OCI-LY1 (cell line): Measurements from ENCODE around the gene DNAJB11.

Source experiments
- CTCF ChIP-seq: fragments of 200-600 bp; sonication (generic), shearing (Covaris generic); IDR thresholded peaks from 2 replicates; pipeline ENCODE4 v1.5.1; 2017; ENCODE audit warnings: mild to moderate bottlenecking, antibody characterized with exemption, low read length, moderate library complexity, mixed read lengths
- EZH2 ChIP-seq: fragments of 200-600 bp; sonication (generic), shearing (Covaris generic); IDR thresholded peaks from 2 replicates; pipeline ENCODE4 v1.8.0; 2017; ENCODE audit warnings: borderline replicate concordance, mixed run types, mild to moderate bottlenecking, antibody characterized with exemption, low read length, moderate library complexity, mixed read lengths

GRCh38 chr3:186524616-186525015, 45.9 kb upstream of the DNAJB11 start:
- no peak for TF ChIP-seq CTCF
- no peak for TF ChIP-seq EZH2
